ENCODE results near the gene SUCLG2.

The SUCLG2 gene

GRCh38 chr3:67648229-67648628, 6.2 kb downstream of the SUCLG2 start:
- FAIRE-seq = peak; percentile 44
- no peak for DNase-seq (ENCODE audit: insufficient read length)

GRCh38 chr3:67647390-67647878, 7.0 kb downstream of the SUCLG2 start:
- DNase-seq (ENCODE audit: insufficient read length) (no peak), FAIRE-seq (no peak)
- TF ChIP-seq TAF1 (IDR thresholded peaks at IDR 0.05; ENCODE audit: borderline replicate concordance, low read depth, low read length) (no peak), POLR2AphosphoS5 (IDR thresholded peaks at IDR 0.05; ENCODE audit: low read depth, low read length) (no peak), POLR2A (IDR thresholded peaks at IDR 0.05; ENCODE audit: low read depth, low read length) (no peak)

More at GRCh38 chr3:67648229-67648628, 6.2 kb downstream of the SUCLG2 start:
- TF ChIP-seq POLR2AphosphoS5 (IDR thresholded peaks at IDR 0.05; ENCODE audit: low read depth, low read length) = no peak
- no peak for TF ChIP-seq POLR2A (IDR thresholded peaks at IDR 0.05; ENCODE audit: low read depth, low read length)
- no peak for TF ChIP-seq TAF1 (IDR thresholded peaks at IDR 0.05; ENCODE audit: borderline replicate concordance, low read depth, low read length)

GRCh38 chr3:67646586-67647234, 7.7 kb downstream of the SUCLG2 start:
- no peak for FAIRE-seq
- TF ChIP-seq POLR2A (IDR thresholded peaks at IDR 0.05; ENCODE audit: low read depth, low read length) (no peak), POLR2AphosphoS5 (IDR thresholded peaks at IDR 0.05; ENCODE audit: low read depth, low read length) (no peak), TAF1 (IDR thresholded peaks at IDR 0.05; ENCODE audit: borderline replicate concordance, low read depth, low read length) (no peak)
- no peak for DNase-seq (ENCODE audit: insufficient read length)

GRCh38 chr3:67644827-67645226, 9.6 kb downstream of the SUCLG2 start:
- TF ChIP-seq POLR2AphosphoS5 (IDR thresholded peaks at IDR 0.05; ENCODE audit: low read depth, low read length) (no peak), POLR2A (IDR thresholded peaks at IDR 0.05; ENCODE audit: low read depth, low read length) (no peak), TAF1 (IDR thresholded peaks at IDR 0.05; ENCODE audit: borderline replicate concordance, low read depth, low read length) (no peak)
- no peak for FAIRE-seq
- no peak for DNase-seq (ENCODE audit: insufficient read length)

- DNase-seq (ENCODE audit: insufficient read length) (no peak), FAIRE-seq (no peak)
- TF ChIP-seq POLR2AphosphoS5 (IDR thresholded peaks at IDR 0.05; ENCODE audit: low read depth, low read length) (no peak), TAF1 (IDR thresholded peaks at IDR 0.05; ENCODE audit: borderline replicate concordance, low read depth, low read length) (no peak)
Observed at GRCh38 chr3:67642734-67643133, 11.7 kb downstream of the SUCLG2 start.

- TF ChIP-seq POLR2A (IDR thresholded peaks at IDR 0.05; ENCODE audit: low read depth, low read length) = no peak
- TF ChIP-seq TAF1 (IDR thresholded peaks at IDR 0.05; ENCODE audit: borderline replicate concordance, low read depth, low read length) = no peak
- no peak for TF ChIP-seq POLR2AphosphoS5 (IDR thresholded peaks at IDR 0.05; ENCODE audit: low read depth, low read length)
- no peak for DNase-seq (ENCODE audit: insufficient read length)
- FAIRE-seq = no peak
Observed at GRCh38 chr3:67642190-67642589, 12.2 kb downstream of the SUCLG2 start.

GRCh38 chr3:67641451-67641850, 13.0 kb downstream of the SUCLG2 start:
- FAIRE-seq = no peak
- TF ChIP-seq TAF1 (IDR thresholded peaks at IDR 0.05; ENCODE audit: borderline replicate concordance, low read depth, low read length) (no peak), POLR2A (IDR thresholded peaks at IDR 0.05; ENCODE audit: low read depth, low read length) (no peak), POLR2AphosphoS5 (IDR thresholded peaks at IDR 0.05; ENCODE audit: low read depth, low read length) (no peak)
- no peak for DNase-seq (ENCODE audit: insufficient read length)

GRCh38 chr3:67640023-67640660, 14.3 kb downstream of the SUCLG2 start:
- DNase-seq (ENCODE audit: insufficient read length) = no peak
- FAIRE-seq = no peak
- TF ChIP-seq POLR2A (IDR thresholded peaks at IDR 0.05; ENCODE audit: low read depth, low read length) = no peak

GRCh38 chr3:67637255-67637900, 17.0 kb downstream of the SUCLG2 start:
- TF ChIP-seq POLR2AphosphoS5 (IDR thresholded peaks at IDR 0.05; ENCODE audit: low read depth, low read length) = no peak
- no peak for TF ChIP-seq POLR2A (IDR thresholded peaks at IDR 0.05; ENCODE audit: low read depth, low read length)
- TF ChIP-seq TAF1 (IDR thresholded peaks at IDR 0.05; ENCODE audit: borderline replicate concordance, low read depth, low read length) = no peak
- no peak for DNase-seq (ENCODE audit: insufficient read length)
- FAIRE-seq = no peak

- DNase-seq (ENCODE audit: insufficient read length) (no peak), FAIRE-seq (no peak)
- TF ChIP-seq TAF1 (IDR thresholded peaks at IDR 0.05; ENCODE audit: borderline replicate concordance, low read depth, low read length) (no peak), POLR2A (IDR thresholded peaks at IDR 0.05; ENCODE audit: low read depth, low read length) (no peak), POLR2AphosphoS5 (IDR thresholded peaks at IDR 0.05; ENCODE audit: low read depth, low read length) (no peak)
Observed at GRCh38 chr3:67635806-67636205, 18.6 kb downstream of the SUCLG2 start.

- TF ChIP-seq POLR2A (IDR thresholded peaks at IDR 0.05; ENCODE audit: low read depth, low read length) = no peak
- no peak for TF ChIP-seq TAF1 (IDR thresholded peaks at IDR 0.05; ENCODE audit: borderline replicate concordance, low read depth, low read length)
- TF ChIP-seq POLR2AphosphoS5 (IDR thresholded peaks at IDR 0.05; ENCODE audit: low read depth, low read length) = no peak
- DNase-seq (ENCODE audit: insufficient read length) (no peak), FAIRE-seq (no peak)
Observed at GRCh38 chr3:67635257-67635656, 19.2 kb downstream of the SUCLG2 start.

Measured in GM12892 (cell line).